Fibroblast of peridontal ligament (primary cell): Measurements from ENCODE around the gene SH3RF1.

ENCODE experiments used
- DNase-seq: peaks from one replicate; pipeline ENCODE4 v3.0.0-alpha.2; 2010; ENCODE audit errors: extremely low read depth

The SH3RF1 gene

GRCh38 chr4:169163495-169163894 is 107.3 kb downstream of the SH3RF1 start:
- no peak for DNase-seq

- DNase-seq = peak; percentile 68
These were observed 109.9 kb downstream of the SH3RF1 start for GRCh38 chr4:169160825-169161224.

GRCh38 chr4:169159624-169160171 is 111.1 kb downstream of the SH3RF1 start:
- DNase-seq = peak; percentile 72

- DNase-seq = no peak
These were observed 111.9 kb downstream of the SH3RF1 start for GRCh38 chr4:169158861-169159260.

DNA sequence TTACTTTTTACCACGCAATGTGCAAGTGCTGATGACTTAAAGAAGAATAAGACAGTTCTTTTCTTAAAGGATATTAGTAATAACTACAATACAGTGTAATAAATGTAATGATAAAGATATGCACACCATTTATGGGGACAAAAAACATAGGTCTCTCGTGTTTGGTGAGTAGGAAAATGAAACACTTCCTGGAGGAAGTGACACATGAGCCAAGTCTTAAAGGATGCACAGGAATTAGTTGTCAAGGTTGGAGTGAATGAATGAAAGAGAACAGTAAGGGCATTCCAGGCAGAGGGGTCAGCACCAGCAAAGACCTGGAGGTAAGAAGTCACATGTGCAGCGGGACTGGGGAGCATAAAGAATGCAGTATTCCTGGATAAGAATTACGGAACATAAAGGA is 112.7 kb downstream of the SH3RF1 start:
- DNase-seq = no peak

GRCh38 chr4:169156392-169156791 is 114.4 kb downstream of the SH3RF1 start:
- DNase-seq = no peak

- DNase-seq = peak; percentile 44
These were observed 116.6 kb downstream of the SH3RF1 start for GRCh38 chr4:169154121-169154520.

GRCh38 chr4:169153481-169154087 is 117.2 kb downstream of the SH3RF1 start:
- no peak for DNase-seq

- no peak for DNase-seq
These were observed 117.9 kb downstream of the SH3RF1 start for GRCh38 chr4:169152899-169153298.

DNA sequence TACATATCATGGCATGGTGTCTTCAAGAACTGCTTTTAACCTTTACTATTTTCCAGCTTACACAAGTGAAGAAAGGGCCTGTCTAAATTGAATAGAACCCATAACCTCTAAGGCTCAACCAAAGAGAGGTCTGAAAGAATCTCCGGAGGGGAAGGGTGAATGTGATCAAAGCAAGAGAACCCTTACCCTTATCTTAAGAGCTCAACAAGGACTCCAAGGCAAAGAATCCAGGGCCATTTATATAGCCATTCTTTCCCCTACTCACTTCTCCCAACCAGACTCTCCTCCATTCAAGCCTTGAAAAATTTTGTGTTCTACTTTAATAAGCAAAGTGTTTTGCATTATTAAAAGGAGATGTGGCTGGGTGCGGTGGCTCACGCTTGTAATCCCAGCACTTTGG is 118.7 kb downstream of the SH3RF1 start:
- no peak for DNase-seq

DNA sequence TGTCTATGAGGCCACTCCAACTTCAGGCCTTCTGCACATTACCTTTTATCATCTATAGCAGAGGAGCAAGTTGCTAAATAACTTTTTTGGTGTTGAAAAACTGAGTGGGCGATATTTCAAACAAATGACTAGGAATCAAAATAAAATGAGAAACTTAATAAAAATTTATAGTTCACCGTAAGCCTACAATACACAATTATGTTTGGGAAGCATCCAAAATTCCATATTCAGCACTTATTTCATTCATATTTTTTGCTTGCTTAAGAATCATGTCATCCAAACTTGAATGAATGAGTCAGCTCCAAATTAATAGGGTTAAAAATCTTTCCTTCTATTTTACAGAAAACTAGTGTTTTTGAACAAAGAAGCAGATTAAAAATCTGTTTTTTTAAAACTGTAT is 119.1 kb downstream of the SH3RF1 start:
- peak; percentile 70 for DNase-seq

GRCh38 chr4:169150806-169151205 is 120.0 kb downstream of the SH3RF1 start:
- no peak for DNase-seq

GRCh38 chr4:169148885-169149284 is 121.9 kb downstream of the SH3RF1 start:
- no peak for DNase-seq

DNA sequence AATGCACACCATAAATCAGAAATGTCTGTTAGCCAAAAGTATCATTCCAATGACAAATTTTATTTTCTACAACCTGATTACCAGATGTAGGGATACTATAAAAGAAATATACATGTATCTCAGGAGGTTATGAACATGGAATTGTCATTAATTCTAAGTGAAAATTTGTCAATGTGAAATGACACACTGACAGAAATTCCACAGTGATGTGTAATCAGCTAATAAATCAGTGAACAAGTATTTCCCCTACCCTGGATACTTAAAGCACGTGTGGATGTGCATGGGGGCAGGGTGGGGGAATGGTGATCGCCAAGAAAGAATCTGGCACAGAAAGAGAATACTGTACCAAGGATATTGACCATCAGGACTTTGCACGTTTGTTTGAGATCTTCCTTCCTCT is 123.6 kb downstream of the SH3RF1 start:
- DNase-seq = no peak

- DNase-seq = no peak
These were observed 126.6 kb downstream of the SH3RF1 start for GRCh38 chr4:169144061-169144600.

- DNase-seq = no peak
These were observed 127.4 kb downstream of the SH3RF1 start for GRCh38 chr4:169143335-169143734.

DNA sequence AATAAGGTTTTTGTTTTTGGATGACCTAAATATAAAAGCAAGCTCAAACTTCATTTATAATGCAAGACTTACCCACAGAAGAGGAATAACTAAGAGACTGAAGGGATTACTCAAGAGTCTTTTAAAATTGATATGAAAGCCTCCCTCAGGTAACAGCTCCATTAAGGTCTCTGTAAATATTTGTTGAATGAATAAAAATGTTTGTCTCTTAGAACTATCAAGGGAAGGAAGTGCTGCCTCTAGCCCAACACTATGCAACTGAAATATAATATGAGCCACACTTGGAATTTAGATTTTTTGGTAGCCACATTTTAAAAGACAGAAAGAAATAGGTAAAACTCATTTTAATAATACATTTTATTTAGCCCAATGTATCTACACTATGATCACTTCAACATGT is 127.8 kb downstream of the SH3RF1 start:
- no peak for DNase-seq

GRCh38 chr4:169142391-169142790 is 128.4 kb downstream of the SH3RF1 start:
- peak; percentile 62 for DNase-seq

DNA sequence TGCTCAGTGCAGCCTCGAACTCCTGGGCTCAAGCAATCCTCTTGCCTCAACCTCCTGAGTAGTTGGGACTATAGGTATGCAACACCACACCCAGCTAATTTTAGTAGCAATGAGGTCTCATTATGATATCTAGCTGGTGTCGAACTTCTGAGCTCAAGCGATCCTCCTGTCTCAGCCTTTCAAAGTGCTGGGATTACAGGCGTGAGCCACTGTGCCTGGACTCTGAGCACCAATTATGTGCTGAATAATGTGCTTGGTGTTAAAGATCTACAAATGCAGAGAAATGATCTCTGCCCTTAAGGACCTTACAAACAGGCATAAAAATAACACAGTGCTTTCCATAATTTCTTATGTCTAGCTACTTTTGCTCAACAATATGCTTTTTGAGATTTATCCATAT is 131.7 kb downstream of the SH3RF1 start:
- DNase-seq = no peak

DNA sequence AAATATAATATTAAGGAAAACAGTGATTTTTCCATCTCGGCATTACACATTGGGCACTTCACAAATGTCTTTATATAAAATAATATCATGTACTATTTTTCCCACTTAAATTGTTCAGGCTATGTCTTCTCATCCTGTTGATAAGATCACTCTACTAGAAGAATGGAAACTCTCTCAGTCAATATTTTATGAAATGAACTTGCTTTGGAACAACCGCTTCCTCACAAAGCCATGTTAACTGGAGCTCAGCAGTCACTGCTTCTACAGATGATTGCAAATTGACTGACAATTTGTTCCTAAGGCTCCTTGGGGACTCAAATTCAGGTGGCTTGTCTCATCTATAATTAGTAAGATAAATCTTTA is 133.2 kb downstream of the SH3RF1 start:
- no peak for DNase-seq

- DNase-seq = no peak
These were observed 133.8 kb downstream of the SH3RF1 start for GRCh38 chr4:169136796-169137557.

GRCh38 chr4:169136330-169136729 is 134.4 kb downstream of the SH3RF1 start:
- DNase-seq = no peak

DNA sequence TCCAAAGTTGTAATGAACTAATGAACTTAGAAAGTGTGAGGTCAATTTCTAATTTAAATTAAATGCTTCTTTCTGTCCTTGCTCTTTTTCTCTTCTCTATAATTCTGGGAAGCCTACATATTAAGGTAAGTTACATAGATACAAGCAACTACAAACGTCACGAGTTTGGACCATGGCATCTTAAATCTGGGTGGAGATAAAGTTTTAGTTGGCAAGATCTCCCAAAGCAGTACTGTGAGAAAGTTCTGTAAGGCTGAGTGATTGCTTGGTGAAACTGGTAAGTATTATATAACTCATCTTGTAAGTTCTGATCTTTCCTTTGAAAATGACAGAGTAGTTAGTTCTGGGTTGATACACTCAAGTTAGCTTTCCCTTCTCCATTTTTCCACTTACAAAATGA is 135.0 kb downstream of the SH3RF1 start:
- DNase-seq = peak; percentile 54
